HG03045 (cell line): Measurements from ENCODE around the gene RASSF5.

ENCODE experiments used
- ATAC-seq: cut with Tn5 transposase; IDR thresholded peaks from one replicate; pipeline ENCODE4 v1.9.1; 2021; ENCODE audit warnings: mild to moderate bottlenecking, moderate library complexity; ENCODE audit not compliant: unreplicated experiment

The RASSF5 gene

GRCh38 chr1:206507284-206508129 is at the start of gene RASSF5:
TSS of gene RASSF5 (plus strand) at chr1:206507531. CDS start at chr1:206507603, 72 bp downstream.
- ATAC-seq, result peak; percentile 52

GRCh38 chr1:206459703-206460102 is 47.6 kb upstream of the RASSF5 start:
- no peak for ATAC-seq

- no peak for ATAC-seq
Measured at GRCh38 chr1:206460836-206461426, 46.4 kb upstream of the RASSF5 start.

- peak; percentile 42 for ATAC-seq
Measured at GRCh38 chr1:206461602-206462455, 45.5 kb upstream of the RASSF5 start.

- ATAC-seq, result no peak
Measured at GRCh38 chr1:206463137-206463536, 44.2 kb upstream of the RASSF5 start.

GRCh38 chr1:206463911-206464310 is 43.4 kb upstream of the RASSF5 start:
- ATAC-seq, result no peak

- no peak for ATAC-seq
Measured at GRCh38 chr1:206464456-206464964, 42.8 kb upstream of the RASSF5 start.

GRCh38 chr1:206465951-206466350 is 41.4 kb upstream of the RASSF5 start:
- ATAC-seq, result no peak

GRCh38 chr1:206466840-206467649 is 40.3 kb upstream of the RASSF5 start:
- ATAC-seq, result no peak

GRCh38 chr1:206467915-206468314 is 39.4 kb upstream of the RASSF5 start:
- ATAC-seq, result no peak

- ATAC-seq, result no peak
Measured at GRCh38 chr1:206468571-206468970, 38.8 kb upstream of the RASSF5 start.

GRCh38 chr1:206469411-206469932 is 37.9 kb upstream of the RASSF5 start:
- no peak for ATAC-seq

- ATAC-seq, result peak; percentile 62
Measured at GRCh38 chr1:206469933-206470691, 37.2 kb upstream of the RASSF5 start, which contains the start of gene IKBKE. TSS of gene IKBKE (plus strand) at chr1:206470476. CDS start at chr1:206473228, 2,752 bp downstream.

GRCh38 chr1:206470692-206471414 is 36.5 kb upstream of the RASSF5 start:
- peak; percentile 34 for ATAC-seq

GRCh38 chr1:206471415-206471801 is 35.9 kb upstream of the RASSF5 start:
- peak; percentile 19 for ATAC-seq

GRCh38 chr1:206472024-206472423 is 35.3 kb upstream of the RASSF5 start:
- ATAC-seq, result no peak

GRCh38 chr1:206472454-206472853 is 34.9 kb upstream of the RASSF5 start:
- no peak for ATAC-seq

GRCh38 chr1:206472886-206473285 is 34.4 kb upstream of the RASSF5 start:
- no peak for ATAC-seq

- no peak for ATAC-seq
Measured at GRCh38 chr1:206476058-206476457, 31.3 kb upstream of the RASSF5 start.
